Neural progenitor cell (in vitro differentiated cells): ENCODE measurements around the gene PIK3CD. TPM values are rescaled to one million over a fixed set of nuclear protein-coding genes. Genes with fewer than 3 reads are reported as not detected.
"Not testable (repeated sequence)": the region's sequence is repeated elsewhere in the genome, so short reads cannot be mapped to it uniquely, and the experiment has no call there.

Experiments used
- DNase-seq: peaks from one replicate; pipeline ENCODE4 v3.0.0-alpha.2; 2016; ENCODE audit warnings: low spot score
- H2AFZ ChIP-seq: fragments of 200-600 bp; sonication (generic); replicated peaks from 2 replicates; pipeline ENCODE4 v1.6.1; 2016; ENCODE audit warnings: antibody characterized with exemption
- H3F3A ChIP-seq: fragments of 200-600 bp; sonication (generic); 2 replicates; pipeline ENCODE4 v1.6.1; 2016; ENCODE audit warnings: antibody characterized with exemption, low read depth
- H3K27ac ChIP-seq: fragments of 200-600 bp; sonication (generic); 2 replicates; pipeline ENCODE4 v1.5.1; 2016; ENCODE audit warnings: mild to moderate bottlenecking
- H3K27me3 ChIP-seq: fragments of 200-600 bp; sonication (generic); 2 replicates; pipeline ENCODE4 v1.6.1; 2016; ENCODE audit warnings: mild to moderate bottlenecking, moderate library complexity
- H3K36me3 ChIP-seq: fragments of 200-600 bp; sonication (generic); 2 replicates; pipeline ENCODE4 v1.5.1; 2016
- H3K4me1 ChIP-seq: fragments of 200-600 bp; sonication (generic); 2 replicates; pipeline ENCODE4 v1.6.1; 2016; ENCODE audit warnings: mixed run types
- H3K4me2 ChIP-seq: fragments of 200-600 bp; sonication (generic); 2 replicates; pipeline ENCODE4 v1.6.1; 2016
- H3K4me3 ChIP-seq: fragments of 200-600 bp; sonication (generic); 2 replicates; pipeline ENCODE4 v1.5.1; 2016
- H3K79me2 ChIP-seq: fragments of 200-600 bp; sonication (generic); 2 replicates; pipeline ENCODE4 v1.6.1; 2016; ENCODE audit warnings: low read depth
- H3K9ac ChIP-seq: fragments of 200-600 bp; sonication (generic); 2 replicates; pipeline ENCODE4 v1.6.1; 2016
- H3K9me3 ChIP-seq: fragments of 200-600 bp; sonication (generic); 2 replicates; pipeline ENCODE4 v1.5.1; 2016; ENCODE audit warnings: low read depth
- H4K20me1 ChIP-seq: fragments of 200-600 bp; sonication (generic); 2 replicates; pipeline ENCODE4 v1.6.1; 2016; ENCODE audit warnings: low read depth
- H3K27ac Mint-ChIP-seq: 3 replicates; pipeline ENCODE4 v1.8.0; 2021; ENCODE audit warnings: mixed read lengths
- H3K27me3 Mint-ChIP-seq: 2 replicates; pipeline ENCODE4 v1.8.0; 2022; ENCODE audit warnings: low read depth, mild to moderate bottlenecking, inconsistent platforms, moderate library complexity, mixed read lengths; ENCODE audit not compliant: insufficient read depth
- H3K36me3 Mint-ChIP-seq: 3 replicates; pipeline ENCODE4 v1.8.0; 2021; ENCODE audit warnings: mixed read lengths
- H3K4me1 Mint-ChIP-seq: 3 replicates; pipeline ENCODE4 v1.8.0; 2021; ENCODE audit warnings: mixed read lengths
- H3K4me3 Mint-ChIP-seq: 3 replicates; pipeline ENCODE4 v1.8.0; 2021; ENCODE audit warnings: mild to moderate bottlenecking, moderate library complexity, mixed read lengths
- H3K9me3 Mint-ChIP-seq: 3 replicates; pipeline ENCODE4 v1.8.0; 2020; ENCODE audit warnings: mixed read lengths
- EZH2 ChIP-seq: fragments of 200-600 bp; sonication (generic); IDR thresholded peaks from 2 replicates; pipeline ENCODE4 v1.6.1; 2017; ENCODE audit warnings: antibody characterized with exemption, mild to moderate bottlenecking, moderate library complexity
- EZH2phosphoT487 ChIP-seq: fragments of 200-600 bp; sonication (generic); IDR thresholded peaks from 2 replicates; pipeline ENCODE4 v1.6.1; 2017; ENCODE audit warnings: antibody characterized with exemption
- total RNA-seq: library from RNA; depleted of rRNA; stranded (reverse); fragments of >200 nt; gene quantifications from 2 replicates; pipeline ENCODE4 v1.2.3, GENCODE V29; 2015; ENCODE audit warnings: low replicate concordance
- TF ChIP-seq, protein P1 (sequence below): fragments of 200-600 bp; sonication (generic); IDR thresholded peaks from 2 replicates; pipeline ENCODE4 v1.5.1; 2017; ENCODE audit warnings: antibody characterized with exemption, mild to moderate bottlenecking

The PIK3CD gene
- total RNA-seq, 1 donor from 2014 or later: 5.0 TPM

DNA sequence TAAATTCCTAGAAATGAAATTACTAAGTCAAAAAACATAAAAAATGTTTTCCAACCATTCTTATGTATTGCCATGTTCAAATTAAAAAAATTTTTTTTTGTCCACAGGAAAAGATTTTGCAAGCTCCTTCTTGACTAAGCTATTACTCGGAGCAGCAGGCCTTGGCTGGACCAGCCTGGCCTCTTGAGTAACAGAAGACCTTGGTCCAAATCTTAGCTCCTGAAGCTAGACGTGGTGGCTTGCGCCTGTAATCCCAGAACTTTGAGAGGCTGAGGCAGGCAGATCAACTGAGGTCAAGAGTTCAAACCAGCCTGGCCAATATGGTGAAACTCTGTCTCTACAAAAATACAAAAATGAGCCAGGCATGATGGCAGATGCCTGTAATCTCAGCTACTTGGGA lies 94.7 kb downstream of the PIK3CD start:
- Histone ChIP-seq H3K27me3 (no peaks in the 10 kb centered on the region), H3K27ac (no peak overlapping the region), H4K20me1 (no peaks in the 10 kb centered on the region), H3K79me2 (no peaks in the 10 kb centered on the region), H3K9ac (no peak overlapping the region), H3K4me1 (no peaks in the 10 kb centered on the region), H3K4me2 (no peak overlapping the region), H2AFZ (no peak overlapping the region), H3K9me3 (no peaks in the 10 kb centered on the region), H3F3A (no peaks in the 10 kb centered on the region), H3K4me3 (no peak overlapping the region), H3K36me3 (peaks cover 11% of the 10 kb centered on the region)
- TF ChIP-seq, protein P1, sequence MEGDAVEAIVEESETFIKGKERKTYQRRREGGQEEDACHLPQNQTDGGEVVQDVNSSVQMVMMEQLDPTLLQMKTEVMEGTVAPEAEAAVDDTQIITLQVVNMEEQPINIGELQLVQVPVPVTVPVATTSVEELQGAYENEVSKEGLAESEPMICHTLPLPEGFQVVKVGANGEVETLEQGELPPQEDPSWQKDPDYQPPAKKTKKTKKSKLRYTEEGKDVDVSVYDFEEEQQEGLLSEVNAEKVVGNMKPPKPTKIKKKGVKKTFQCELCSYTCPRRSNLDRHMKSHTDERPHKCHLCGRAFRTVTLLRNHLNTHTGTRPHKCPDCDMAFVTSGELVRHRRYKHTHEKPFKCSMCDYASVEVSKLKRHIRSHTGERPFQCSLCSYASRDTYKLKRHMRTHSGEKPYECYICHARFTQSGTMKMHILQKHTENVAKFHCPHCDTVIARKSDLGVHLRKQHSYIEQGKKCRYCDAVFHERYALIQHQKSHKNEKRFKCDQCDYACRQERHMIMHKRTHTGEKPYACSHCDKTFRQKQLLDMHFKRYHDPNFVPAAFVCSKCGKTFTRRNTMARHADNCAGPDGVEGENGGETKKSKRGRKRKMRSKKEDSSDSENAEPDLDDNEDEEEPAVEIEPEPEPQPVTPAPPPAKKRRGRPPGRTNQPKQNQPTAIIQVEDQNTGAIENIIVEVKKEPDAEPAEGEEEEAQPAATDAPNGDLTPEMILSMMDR: no peak
- TF ChIP-seq EZH2: no peak
- no peak for TF ChIP-seq EZH2phosphoT487
- H3K4me3 Mint-ChIP-seq: no peak overlapping the region
- H3K27ac Mint-ChIP-seq: no peak overlapping the region
- H3K27me3 Mint-ChIP-seq: peaks cover 2% of the 10 kb centered on the region
- H3K9me3 Mint-ChIP-seq: no peaks in the 10 kb centered on the region
- no peaks in the 10 kb centered on the region for H3K4me1 Mint-ChIP-seq
- no peak for DNase-seq
- peaks cover 36% of the 10 kb centered on the region for H3K36me3 Mint-ChIP-seq

DNA sequence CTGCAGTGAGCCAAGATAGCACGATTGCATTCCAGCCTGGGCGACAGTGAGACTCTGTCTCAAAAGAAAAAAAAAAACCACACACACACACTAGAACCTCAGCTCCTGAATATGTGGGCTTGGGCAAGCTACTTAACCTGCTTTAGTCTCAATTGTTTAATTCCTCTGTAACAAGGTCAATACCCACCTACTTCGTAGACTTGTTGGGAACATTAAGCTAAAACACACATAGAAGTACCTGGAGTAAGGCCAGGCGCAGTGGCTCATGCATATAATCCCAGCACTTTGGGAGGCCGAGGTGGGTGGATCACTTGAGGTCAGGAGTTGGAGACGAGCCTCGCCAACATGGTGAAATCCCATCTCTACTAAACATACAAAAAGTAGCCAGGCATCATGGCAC lies 95.1 kb downstream of the PIK3CD start:
- H3K4me2 ChIP-seq: no peak overlapping the region

DNA sequence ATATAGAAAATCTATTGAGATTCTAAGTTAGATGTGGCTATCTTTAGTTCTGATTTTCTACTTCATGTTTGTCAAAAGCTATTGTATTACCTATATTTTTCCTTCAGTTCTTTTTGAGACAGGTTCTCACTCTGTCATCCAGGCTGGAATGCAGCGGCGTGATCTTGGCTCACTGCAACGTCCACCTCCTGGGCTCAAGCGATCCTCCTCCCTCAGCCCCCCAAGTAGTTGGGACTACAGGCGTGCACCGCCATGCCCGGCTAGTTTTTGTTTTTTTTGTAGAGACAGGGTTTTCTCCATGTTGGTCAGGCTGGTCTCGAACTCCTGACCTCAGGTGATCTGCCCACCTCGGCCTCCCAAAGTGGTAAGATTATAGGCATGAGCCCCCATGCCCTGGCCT lies 96.9 kb downstream of the PIK3CD start:
- H3K4me2 ChIP-seq, H3K9me3 Mint-ChIP-seq, DNase-seq, H3K4me3 Mint-ChIP-seq, H3K4me3 ChIP-seq, H3K79me2 ChIP-seq, H2AFZ ChIP-seq, H3K27ac ChIP-seq, H3K27me3 Mint-ChIP-seq, H3K4me1 Mint-ChIP-seq, H3K9me3 ChIP-seq, H3K4me1 ChIP-seq, H3F3A ChIP-seq, H3K27me3 ChIP-seq, H3K9ac ChIP-seq, H3K27ac Mint-ChIP-seq, H3K36me3 ChIP-seq: not testable (repeated sequence)
- H3K36me3 Mint-ChIP-seq: peaks cover 28% of the 10 kb centered on the region
- H4K20me1 ChIP-seq: peaks cover 14% of the 10 kb centered on the region

More for the DNA sequence above, 95.1 kb downstream of the PIK3CD start:
- Histone ChIP-seq H3K9ac (no peak overlapping the region), H3K27me3 (no peaks in the 10 kb centered on the region), H4K20me1 (no peaks in the 10 kb centered on the region), H3K79me2 (no peaks in the 10 kb centered on the region), H3K9me3 (no peaks in the 10 kb centered on the region), H3F3A (no peaks in the 10 kb centered on the region), H3K4me1 (no peaks in the 10 kb centered on the region), H2AFZ (no peak overlapping the region), H3K36me3 (peaks cover 11% of the 10 kb centered on the region), H3K4me3 (no peak overlapping the region), H3K27ac (no peak overlapping the region)
- Mint-ChIP-seq H3K4me1 (no peaks in the 10 kb centered on the region), H3K36me3 (peaks cover 38% of the 10 kb centered on the region), H3K4me3 (no peak overlapping the region), H3K27me3 (peaks cover 2% of the 10 kb centered on the region), H3K9me3 (no peaks in the 10 kb centered on the region), H3K27ac (no peak overlapping the region)
- no peak for DNase-seq
- TF ChIP-seq EZH2 (no peak), EZH2phosphoT487 (no peak)
- TF ChIP-seq, protein P1: no peak

DNA sequence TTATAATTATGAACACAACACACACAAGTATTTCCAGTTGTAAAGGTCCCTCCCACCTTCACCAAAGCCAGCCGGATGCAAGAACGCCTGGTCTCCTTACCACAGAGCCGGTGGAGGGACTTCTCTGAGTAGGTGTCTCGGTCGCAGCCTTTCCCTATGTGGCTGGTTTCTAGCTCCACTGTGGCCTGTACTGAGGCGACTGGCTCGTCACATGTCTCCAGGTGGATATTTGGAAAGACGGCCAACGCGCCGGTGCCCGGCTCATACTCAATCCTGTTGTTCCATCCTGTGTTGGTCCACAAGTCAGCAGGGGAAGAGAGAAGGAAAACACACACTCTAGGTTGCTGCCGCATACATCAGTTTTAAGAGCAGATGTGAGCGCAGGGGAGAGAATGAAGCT lies 97.8 kb downstream of the PIK3CD start:
- Histone ChIP-seq H3K4me1 (no peaks in the 10 kb centered on the region), H3K4me3 (no peak overlapping the region), H3K27ac (no peak overlapping the region), H3F3A (no peaks in the 10 kb centered on the region), H3K9ac (no peak overlapping the region), H2AFZ (no peak overlapping the region), H3K4me2 (no peak overlapping the region), H3K9me3 (no peaks in the 10 kb centered on the region), H3K27me3 (no peaks in the 10 kb centered on the region), H3K36me3 (peaks cover 4% of the 10 kb centered on the region), H3K79me2 (no peaks in the 10 kb centered on the region), H4K20me1 (peaks cover 22% of the 10 kb centered on the region)
- H3K27me3 Mint-ChIP-seq: peaks cover 2% of the 10 kb centered on the region
- DNase-seq: no peak
- no peaks in the 10 kb centered on the region for H3K9me3 Mint-ChIP-seq
- H3K27ac Mint-ChIP-seq: no peak overlapping the region
- no peak overlapping the region for H3K4me3 Mint-ChIP-seq
- no peak for TF ChIP-seq EZH2phosphoT487
- TF ChIP-seq, protein P1: no peak
- peaks cover 2% of the 10 kb centered on the region for H3K4me1 Mint-ChIP-seq
- H3K36me3 Mint-ChIP-seq: peaks cover 25% of the 10 kb centered on the region
